HG02938 (cell line): ENCODE data around the gene ZNF398.

Source experiments
- ATAC-seq: cut with Tn5 transposase; IDR thresholded peaks from one replicate; pipeline ENCODE4 v1.9.1; 2021; ENCODE audit warnings: mild to moderate bottlenecking, moderate library complexity; ENCODE audit not compliant: unreplicated experiment

ZNF398 gene

GRCh38 chr7:149195180-149196150, 48.2 kb downstream of the ZNF398 start, which contains the start of gene ZNF282:
Gene ZNF282, plus strand, starts transcription at chr7:149195546. Its CDS starts 44 bp downstream, at chr7:149195590.
- peak; percentile 71 for ATAC-seq

DNA sequence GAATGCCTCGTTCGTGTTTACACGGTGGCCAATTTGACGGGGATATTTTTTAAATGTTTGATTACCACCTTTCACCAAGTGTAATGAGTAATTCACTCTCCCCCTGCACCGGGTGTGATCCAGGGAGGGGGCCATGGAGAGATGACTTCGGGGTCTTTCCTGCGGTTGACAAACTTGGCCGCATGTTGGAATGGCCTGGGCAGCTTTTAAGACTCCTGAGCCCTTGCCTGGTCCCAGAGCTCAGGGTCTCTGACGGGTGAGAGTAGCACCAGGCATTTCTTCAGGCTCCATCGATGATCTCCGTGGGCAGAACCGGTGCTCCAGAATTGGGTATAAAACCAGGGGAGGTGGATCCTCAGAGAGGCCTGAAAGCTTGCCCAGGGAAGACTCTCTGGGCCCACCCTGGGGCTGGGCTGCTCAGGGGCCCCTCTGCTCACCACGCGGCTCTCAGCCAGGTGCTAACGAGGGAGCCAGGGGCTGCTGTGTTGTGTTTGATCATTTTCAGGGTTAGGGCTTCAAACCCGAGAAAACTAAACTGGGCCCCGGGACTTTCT, 49.0 kb downstream of the ZNF398 start:
- ATAC-seq: peak; percentile 13

- ATAC-seq: peak; percentile 5
Measured at GRCh38 chr7:149196705-149197171, 49.5 kb downstream of the ZNF398 start.

GRCh38 chr7:149197675-149198074, 50.4 kb downstream of the ZNF398 start:
- ATAC-seq: no peak

DNA sequence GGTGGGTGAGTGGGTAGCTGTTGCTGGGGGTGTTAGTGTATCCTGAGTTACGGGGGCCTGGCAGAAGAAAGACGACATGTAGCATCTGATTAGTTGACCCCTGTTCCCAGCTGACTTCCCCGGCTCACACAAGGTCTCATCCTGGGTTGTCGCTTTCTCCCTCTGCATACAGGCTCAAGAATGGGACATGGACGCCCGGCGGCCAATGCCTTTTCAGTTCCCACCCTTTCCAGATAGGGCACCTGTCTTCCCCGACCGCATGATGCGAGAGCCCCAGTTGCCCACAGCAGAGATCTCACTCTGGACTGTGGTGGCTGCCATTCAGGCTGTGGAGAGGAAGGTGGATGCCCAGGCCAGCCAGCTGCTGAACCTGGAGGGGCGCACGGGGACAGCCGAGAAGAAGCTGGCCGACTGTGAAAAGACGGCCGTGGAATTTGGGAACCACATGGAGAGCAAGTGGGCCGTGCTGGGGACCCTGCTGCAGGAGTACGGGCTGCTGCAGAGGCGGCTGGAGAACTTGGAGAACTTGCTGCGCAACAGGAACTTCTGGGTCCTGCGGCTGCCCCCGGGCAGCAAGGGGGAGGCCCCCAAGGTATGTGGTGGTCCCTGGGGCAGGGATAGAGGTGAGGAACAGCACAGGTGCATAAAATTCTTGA, 51.0 kb downstream of the ZNF398 start:
- no peak for ATAC-seq

- no peak for ATAC-seq
Measured at GRCh38 chr7:149199234-149199995, 52.2 kb downstream of the ZNF398 start.

- ATAC-seq: no peak
Measured at GRCh38 chr7:149202831-149203231, 55.6 kb downstream of the ZNF398 start.

GRCh38 chr7:149205690-149206381, 58.6 kb downstream of the ZNF398 start:
- ATAC-seq: no peak

DNA sequence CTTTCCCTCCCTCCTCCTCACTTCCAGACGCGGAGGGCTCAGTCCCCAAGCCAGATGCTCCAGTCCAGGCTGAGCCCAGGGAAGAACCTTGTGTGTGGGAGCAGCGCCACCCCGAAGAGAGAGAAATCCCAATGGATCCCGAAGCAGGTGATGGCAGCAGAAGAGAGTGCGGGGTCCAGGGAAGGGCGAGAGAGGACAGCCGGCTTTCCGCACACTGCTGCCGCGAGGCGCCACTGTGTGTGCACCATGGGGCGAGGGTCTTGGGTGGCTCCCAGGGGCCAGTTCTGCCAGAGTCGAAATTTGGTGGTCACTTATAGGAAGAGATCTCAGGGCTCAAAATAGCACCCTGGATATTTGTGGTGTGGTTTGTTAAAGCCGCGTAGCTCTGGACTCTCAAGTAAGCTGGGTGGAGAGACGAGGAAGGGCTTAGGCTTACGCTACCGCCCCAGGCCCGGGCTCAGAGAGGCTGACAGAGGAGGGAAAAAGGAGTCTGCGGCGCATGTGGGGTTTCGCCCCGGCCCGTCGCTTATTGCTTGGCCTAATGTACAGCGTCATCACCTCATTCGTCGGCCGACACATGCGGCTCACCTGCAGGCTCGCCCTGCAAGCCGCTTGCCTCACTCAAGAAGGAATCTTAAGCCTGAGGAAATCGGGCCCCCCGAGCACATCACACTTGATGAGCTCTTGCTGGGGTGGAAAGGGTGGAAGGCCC, 60.2 kb downstream of the ZNF398 start:
- no peak for ATAC-seq

DNA sequence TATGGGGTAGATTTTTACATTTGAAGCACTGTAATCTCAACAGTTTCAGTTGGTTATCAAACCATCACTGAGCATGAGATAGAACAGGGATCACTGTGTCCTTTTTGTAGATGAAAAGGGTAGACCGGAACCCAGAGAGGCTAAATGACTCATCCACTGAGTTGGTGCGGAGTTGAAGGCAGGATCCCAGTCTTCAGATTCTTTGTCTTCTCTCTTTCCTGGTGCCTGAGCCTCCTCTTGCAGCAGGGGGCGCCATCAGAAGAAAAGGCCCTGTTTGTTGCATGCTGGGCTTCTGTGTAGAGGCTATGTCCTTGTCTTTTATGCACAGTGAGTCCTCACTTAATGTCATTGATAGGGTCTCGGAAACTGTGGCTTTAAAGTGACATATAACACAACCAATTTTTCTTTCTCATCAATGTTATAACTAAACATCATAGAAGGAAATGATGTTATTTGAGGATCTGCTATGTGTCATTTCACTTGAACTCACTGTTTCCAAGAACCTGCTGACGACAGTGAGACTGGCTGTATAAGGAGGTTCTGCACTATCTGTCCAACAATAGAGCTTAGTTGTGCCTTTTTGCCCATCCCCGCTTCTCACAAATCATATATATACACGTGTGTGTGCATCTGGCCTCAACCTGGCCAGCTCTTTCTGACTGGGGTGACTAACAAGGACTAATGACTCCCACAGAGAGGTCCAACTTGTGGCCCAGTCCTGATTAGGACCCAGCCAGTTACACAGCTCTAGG, 62.4 kb downstream of the ZNF398 start:
- ATAC-seq: peak; percentile 54

GRCh38 chr7:149210551-149210950, 63.3 kb downstream of the ZNF398 start:
- ATAC-seq: no peak

- no peak for ATAC-seq
Measured at GRCh38 chr7:149214020-149214720, 66.9 kb downstream of the ZNF398 start.

DNA sequence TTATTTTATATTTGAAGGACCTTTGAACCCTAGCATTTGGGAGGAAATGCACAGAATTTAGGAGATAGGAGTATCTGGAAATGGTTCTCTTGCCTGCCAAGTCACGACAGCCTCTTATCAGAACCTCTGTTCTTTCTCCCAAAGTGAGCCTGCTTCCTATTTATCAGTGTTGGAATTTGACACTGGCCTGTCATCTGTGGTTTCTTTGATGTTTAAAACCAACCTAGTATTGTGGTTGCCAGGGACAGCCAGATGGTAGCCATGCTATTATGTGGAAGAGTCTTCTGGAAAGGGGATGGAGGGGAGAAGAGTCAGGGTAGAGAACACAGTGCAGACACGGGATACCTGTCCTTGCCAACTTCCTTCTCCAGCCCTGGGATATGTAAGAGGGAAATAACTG, 69.1 kb downstream of the ZNF398 start:
- no peak for ATAC-seq

- ATAC-seq: no peak
Measured at GRCh38 chr7:149217570-149217969, 70.3 kb downstream of the ZNF398 start.

GRCh38 chr7:149218469-149219420, 71.5 kb downstream of the ZNF398 start:
- ATAC-seq: no peak

DNA sequence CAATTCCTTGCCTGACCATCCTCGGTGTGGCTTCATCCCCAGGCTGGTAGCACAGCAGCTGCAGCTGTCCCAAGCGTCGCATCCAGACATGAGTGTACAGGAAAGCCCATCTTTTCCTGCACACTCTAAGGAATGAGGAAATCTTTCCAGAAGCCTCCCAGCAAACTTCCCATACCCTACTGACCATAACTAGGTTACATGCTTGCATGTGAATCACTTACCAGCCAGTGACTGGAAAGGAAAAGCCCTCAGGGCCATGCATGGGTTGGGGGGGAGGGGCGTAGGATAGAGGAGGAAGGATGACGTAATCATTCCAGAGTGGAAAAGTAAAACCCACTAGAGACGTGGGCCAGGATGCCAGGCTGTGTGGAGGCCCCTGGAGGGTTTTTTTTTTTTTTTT, 73.3 kb downstream of the ZNF398 start:
- ATAC-seq: no peak

- no peak for ATAC-seq
Measured at GRCh38 chr7:149223176-149223575, 75.9 kb downstream of the ZNF398 start.
